HG03097 (cell line): Measurements from ENCODE around the gene R3HDM4.
A peak's percentile ranks its signal among the peaks of the same experiment; 100 is the strongest.
"Not testable (repeated sequence)": the region's sequence is repeated elsewhere in the genome, so short reads cannot be mapped to it uniquely, and the experiment has no call there.

Experiments
- ATAC-seq: cut with Tn5 transposase; IDR thresholded peaks from one replicate; pipeline ENCODE4 v1.9.1; 2021; ENCODE audit not compliant: unreplicated experiment, low FRiP score

Gene R3HDM4

GRCh38 chr19:896999-897398 lies 16.0 kb downstream of the R3HDM4 start:
- no peak for ATAC-seq

DNA sequence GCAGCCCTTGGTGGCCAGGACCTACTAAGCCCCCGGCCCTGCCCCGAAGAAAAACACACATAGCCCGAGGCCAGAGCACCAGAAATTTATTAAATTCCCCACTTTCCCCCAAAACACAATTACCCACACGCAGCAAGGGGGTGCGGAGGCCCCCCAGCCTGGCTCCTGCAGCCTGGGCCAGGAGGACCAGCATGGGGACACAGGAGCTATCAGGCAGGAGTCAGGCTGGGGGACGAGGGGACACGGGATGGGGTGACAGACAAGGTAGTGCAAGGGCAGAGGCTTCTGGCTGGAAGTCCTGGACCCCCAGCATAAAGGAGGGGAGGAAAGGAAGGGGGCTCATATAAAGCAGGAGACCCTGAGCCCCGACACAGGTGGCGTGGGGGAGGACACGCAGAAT lies 16.6 kb downstream of the R3HDM4 start:
- ATAC-seq: no peak

DNA sequence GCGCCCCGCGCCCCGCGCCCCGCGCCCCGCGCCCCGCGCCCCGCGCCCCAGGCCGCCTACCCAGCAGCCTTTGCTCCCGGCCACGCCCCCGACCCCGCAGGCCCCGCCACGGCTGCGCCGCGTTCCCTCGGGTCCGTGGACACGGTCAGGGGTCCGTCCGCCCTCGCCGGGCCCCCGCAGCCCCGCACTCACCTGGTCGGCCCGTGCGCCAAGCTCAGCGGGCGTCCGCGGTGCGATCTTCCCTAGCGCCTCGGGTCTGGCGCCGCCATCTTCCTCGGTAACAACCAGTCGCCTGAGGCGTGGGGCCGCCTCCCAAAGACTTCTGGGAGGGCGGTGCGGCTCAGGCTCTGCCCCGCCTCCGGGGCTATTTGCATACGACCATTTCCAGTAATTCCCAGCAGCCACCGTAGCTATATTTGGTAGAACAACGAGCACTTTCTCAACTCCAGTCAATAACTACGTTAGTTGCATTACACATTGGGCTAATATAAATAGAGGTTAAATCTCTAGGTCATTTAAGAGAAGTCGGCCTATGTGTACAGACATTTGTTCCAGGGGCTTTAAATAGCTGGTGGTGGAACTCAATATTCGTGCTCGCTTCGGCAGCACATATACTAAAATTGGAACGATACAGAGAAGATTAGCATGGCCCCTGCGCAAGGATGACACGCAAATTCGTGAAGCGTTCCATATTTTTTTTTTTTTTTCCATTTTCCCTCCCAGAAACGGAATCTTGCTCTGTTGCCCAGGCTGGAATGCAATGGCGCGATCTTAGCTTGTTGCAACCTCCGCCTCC lies 19.9 kb downstream of the R3HDM4 start, which contains the start of the genes MED16 and RNU6-9:
TSS of gene MED16 (minus strand) at position 294 of the 796 bp plus-strand sequence. CDS start 2,056 bp downstream, outside the sequence.
TSS of gene RNU6-9 (plus strand) at position 591 of the 796 bp plus-strand sequence.
- peak; percentile 80 for ATAC-seq

- peak; percentile 7 for ATAC-seq
Measured at GRCh38 chr19:892243-892893, 20.7 kb downstream of the R3HDM4 start.

- ATAC-seq: not testable (repeated sequence)
Measured at GRCh38 chr19:891421-892200, 21.4 kb downstream of the R3HDM4 start.

DNA sequence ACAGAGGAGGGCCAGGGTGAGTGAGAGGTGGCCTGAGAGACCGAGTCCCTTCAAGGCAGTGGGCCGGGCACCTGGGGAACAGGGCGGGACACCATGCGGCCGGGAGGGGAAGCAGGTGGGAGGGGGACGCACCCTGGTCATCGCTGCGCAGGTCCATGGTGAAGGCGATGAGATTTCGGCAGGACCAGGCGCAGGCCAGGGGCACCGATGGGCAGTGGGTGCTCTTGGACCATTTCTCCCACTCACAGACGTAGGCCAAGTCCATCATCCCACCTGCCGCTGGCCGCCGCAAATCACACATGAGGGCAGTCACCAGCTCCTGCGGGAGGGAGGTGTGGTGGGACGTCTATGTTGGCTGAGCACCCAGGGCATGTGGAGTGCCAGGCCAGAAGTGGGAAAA lies 22.2 kb downstream of the R3HDM4 start:
- ATAC-seq: no peak

DNA sequence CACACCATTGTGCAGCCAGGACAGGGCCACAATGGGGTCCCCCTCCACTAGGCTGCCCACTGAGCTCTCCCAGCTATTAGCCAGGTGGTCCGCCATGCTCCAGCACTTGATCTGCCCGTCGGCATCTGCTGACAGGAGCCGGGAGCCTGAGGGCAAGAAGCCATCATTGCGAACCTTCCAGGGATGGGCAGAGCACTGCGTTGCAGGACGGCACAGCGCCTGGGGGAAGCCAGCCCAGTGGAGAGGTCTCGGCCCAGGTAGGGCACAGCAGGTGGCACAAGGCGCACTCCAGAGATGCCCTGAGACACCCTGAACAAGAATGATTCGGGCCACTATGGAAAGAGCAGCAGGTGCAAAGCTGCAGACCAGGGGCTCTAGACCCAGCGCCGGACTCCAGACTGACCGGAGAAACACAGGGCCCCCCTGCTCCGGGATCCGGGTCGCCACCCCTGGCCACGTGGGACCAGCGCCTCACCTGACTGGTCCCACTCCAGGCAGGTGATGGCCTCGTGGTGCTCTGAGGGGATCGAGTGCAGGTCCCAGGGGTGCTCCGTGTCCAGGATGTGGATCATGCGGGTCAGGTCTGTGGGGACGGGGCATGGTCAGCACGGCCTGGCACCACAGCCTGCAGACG lies 23.2 kb downstream of the R3HDM4 start:
- ATAC-seq: no peak

- no peak for ATAC-seq
Measured at GRCh38 chr19:888581-889385, 24.2 kb downstream of the R3HDM4 start.

GRCh38 chr19:887599-887998 lies 25.4 kb downstream of the R3HDM4 start:
- ATAC-seq: no peak

- no peak for ATAC-seq
Measured at GRCh38 chr19:887072-887471, 25.9 kb downstream of the R3HDM4 start.

- no peak for ATAC-seq
Measured at GRCh38 chr19:885536-886224, 27.3 kb downstream of the R3HDM4 start.

DNA sequence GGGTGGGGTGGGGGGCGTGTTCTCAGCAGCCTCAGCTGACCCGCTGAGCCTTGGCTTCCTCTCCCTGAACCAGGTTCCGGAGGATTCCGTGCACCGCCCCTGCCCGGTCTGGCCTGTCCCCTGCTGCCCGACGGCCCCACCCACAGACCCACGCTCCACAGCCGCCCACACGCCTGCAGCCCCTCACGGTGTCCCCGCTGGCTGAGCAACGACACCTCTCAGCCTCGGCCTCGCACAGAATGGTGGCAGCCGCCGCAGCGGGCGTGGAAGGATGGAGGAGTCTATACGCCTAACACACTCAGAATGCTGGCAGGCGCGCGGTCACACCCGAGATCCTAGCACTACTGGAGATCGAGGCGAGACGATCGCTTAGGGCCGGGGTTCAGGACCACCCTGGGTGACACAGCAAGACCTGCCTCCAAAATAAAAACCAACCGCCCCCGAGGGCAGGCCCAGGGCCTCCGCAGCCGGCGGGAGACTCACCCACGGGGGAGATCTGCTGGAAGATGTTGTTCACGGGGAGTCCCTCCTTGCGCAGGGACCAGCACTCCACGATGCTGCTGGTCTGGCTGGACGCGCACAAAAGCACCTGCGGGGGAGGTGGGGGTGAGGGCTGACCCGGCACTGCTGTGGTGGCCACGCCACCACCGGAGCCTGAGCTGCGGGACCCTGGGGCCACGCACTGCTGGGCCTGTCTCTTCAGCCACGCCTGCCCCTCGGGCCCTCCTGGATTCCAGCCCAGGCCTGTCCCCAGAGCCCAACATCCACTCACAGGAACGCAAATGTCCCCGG lies 28.4 kb downstream of the R3HDM4 start:
- no peak for ATAC-seq

DNA sequence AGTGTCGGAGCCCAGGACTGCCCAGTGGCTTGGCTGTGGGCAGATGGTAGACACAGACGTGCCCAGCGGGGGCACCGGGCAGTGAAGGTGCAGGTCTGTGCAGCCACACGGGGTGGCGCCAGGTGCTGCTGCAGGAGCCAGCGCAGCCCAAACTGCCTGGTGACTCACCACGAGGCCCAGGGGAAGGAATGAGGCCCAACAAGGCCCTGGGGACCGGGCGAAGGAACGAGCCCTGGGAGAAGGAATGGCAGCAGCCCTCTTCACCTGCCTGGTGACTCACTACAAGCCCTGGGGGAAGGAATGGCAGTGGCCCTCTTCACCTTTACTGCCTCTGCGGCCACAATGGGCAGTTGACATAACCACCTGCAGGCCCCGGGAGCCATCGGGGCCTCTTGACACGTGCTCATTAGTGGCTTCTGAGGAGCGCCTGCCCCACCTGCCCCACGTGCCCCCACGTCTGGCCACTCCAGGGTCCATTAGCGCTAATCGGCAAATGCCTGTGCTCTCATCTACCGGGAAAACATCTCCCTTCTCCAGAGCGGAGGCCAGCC lies 29.3 kb downstream of the R3HDM4 start:
- ATAC-seq: no peak

DNA sequence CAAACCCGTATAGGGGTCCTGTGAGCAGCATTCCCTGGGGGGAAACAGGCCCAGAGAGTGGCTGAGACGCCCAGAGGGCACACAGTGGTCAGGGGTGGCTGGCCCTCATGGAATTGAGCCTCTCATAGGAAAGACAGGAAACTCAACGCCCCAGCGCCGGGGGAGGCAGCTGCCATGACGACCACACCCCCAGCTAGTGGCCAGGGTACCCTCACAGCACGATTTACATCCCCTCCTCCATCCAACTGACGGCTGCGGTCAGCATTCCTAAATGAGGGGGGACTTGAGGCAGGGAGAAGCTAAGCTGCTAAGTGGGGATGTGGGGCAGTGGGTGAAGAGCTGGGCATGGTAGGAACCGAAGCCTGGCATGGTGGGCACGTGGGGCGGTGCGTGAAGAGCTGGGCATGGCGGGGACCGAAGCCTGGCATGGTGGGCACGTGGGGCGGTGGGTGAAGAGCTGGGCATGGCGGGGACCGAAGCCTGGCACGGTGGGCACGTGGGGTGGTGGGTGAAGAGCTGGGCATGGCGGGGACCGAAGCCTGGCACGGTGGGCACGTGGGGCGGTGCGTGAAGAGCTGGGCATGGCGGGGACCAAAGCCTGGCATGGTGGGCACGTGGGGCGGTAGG lies 30.0 kb downstream of the R3HDM4 start:
- no peak for ATAC-seq

GRCh38 chr19:881385-882071 lies 31.5 kb downstream of the R3HDM4 start:
- no peak for ATAC-seq

GRCh38 chr19:879711-880438 lies 33.1 kb downstream of the R3HDM4 start:
- ATAC-seq: no peak
